C4-2B (cell line): ENCODE data around the gene CLIC3.

ENCODE experiments used
- ZFX ChIP-seq: fragments of 450-650 bp; IDR thresholded peaks from 2 replicates; pipeline ENCODE4 v1.6.1; 2017
- TF ChIP-seq, protein P1 (sequence below): fragments of 450-650 bp; conservative IDR thresholded peaks from 2 replicates; pipeline ENCODE4 v1.5.1; 2017; ENCODE audit warnings: mild to moderate bottlenecking

DNA sequence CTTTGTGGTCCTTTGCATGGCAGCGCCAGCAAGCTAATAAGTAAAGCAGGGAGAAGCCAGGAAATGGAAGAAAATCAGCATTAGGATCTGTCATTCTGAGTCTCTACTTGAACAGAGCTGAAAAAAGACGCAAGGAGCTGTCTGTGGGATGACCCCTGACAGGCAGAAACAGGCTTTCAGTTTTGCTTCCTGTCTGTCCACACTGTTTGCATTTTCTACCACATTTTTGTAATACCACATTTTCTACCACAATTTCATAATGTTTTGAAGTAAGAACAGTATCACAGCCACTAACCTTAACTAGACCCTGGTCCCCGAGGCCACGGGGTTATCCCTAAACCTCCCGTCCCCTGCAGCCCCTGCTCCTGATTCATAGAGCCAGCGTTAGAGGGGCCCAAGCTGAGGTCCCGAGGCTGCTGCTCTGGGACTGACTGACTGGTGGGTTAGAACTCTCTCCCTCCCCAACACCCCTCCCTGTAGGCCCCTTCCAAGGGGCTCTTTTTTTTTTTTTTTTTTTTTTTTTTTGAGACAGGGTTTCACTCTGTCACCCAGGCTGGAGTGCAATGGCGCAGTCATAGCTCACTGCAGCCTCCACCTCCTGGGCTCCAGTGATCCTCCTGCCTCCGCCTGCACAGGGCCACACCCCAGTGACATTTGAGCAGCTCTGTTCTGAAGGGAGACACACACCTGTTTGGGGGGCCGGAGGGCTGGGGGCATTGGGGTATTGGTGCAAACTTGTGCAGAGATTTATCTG is 4.0 kb upstream of the CLIC3 start:
- TF ChIP-seq, protein P1, sequence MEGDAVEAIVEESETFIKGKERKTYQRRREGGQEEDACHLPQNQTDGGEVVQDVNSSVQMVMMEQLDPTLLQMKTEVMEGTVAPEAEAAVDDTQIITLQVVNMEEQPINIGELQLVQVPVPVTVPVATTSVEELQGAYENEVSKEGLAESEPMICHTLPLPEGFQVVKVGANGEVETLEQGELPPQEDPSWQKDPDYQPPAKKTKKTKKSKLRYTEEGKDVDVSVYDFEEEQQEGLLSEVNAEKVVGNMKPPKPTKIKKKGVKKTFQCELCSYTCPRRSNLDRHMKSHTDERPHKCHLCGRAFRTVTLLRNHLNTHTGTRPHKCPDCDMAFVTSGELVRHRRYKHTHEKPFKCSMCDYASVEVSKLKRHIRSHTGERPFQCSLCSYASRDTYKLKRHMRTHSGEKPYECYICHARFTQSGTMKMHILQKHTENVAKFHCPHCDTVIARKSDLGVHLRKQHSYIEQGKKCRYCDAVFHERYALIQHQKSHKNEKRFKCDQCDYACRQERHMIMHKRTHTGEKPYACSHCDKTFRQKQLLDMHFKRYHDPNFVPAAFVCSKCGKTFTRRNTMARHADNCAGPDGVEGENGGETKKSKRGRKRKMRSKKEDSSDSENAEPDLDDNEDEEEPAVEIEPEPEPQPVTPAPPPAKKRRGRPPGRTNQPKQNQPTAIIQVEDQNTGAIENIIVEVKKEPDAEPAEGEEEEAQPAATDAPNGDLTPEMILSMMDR, result no peak
- no peak for TF ChIP-seq ZFX
